HG03108 (cell line): ENCODE results near the gene TNP2.

ENCODE experiments used
- ATAC-seq: cut with Tn5 transposase; IDR thresholded peaks from one replicate; pipeline ENCODE4 v1.9.1; 2021; ENCODE audit warnings: moderate library complexity; ENCODE audit not compliant: unreplicated experiment

The TNP2 gene

GRCh38 chr16:11278681-11279628, 9.8 kb upstream of the TNP2 start:
- ATAC-seq = no peak

- no peak for ATAC-seq
These were observed 8.6 kb upstream of the TNP2 start for GRCh38 chr16:11277607-11278337.

- ATAC-seq = no peak
These were observed 7.9 kb upstream of the TNP2 start for GRCh38 chr16:11276896-11277593.

- no peak for ATAC-seq
These were observed 7.2 kb upstream of the TNP2 start, which contains the start of gene PRM2 for GRCh38 chr16:11276143-11276895. PRM2 (minus strand) TSS chr16:11276480; CDS start chr16:11276370, 110 bp downstream.

- no peak for ATAC-seq
These were observed 5.8 kb upstream of the TNP2 start for GRCh38 chr16:11274964-11275363.

- ATAC-seq = no peak
These were observed 4.7 kb upstream of the TNP2 start for GRCh38 chr16:11273721-11274324.

- ATAC-seq = no peak
These were observed 4.0 kb upstream of the TNP2 start, which contains the start of gene PRM3 for GRCh38 chr16:11272921-11273720. PRM3 (minus strand) TSS chr16:11273629; CDS start chr16:11273595, 34 bp downstream.

GRCh38 chr16:11272484-11272883, 3.4 kb upstream of the TNP2 start:
- ATAC-seq = no peak

- ATAC-seq = no peak
These were observed 2.5 kb upstream of the TNP2 start for GRCh38 chr16:11271610-11272009.

- ATAC-seq = no peak
These were observed 1.6 kb upstream of the TNP2 start for GRCh38 chr16:11270602-11271162.

- ATAC-seq = no peak
These were observed 4.0 kb downstream of the TNP2 start for GRCh38 chr16:11265124-11265523.

GRCh38 chr16:11264155-11264832, 4.8 kb downstream of the TNP2 start:
- ATAC-seq = no peak

- no peak for ATAC-seq
These were observed 5.4 kb downstream of the TNP2 start for GRCh38 chr16:11263737-11264136.

- ATAC-seq = no peak
These were observed 6.2 kb downstream of the TNP2 start for GRCh38 chr16:11262915-11263314.

- no peak for ATAC-seq
These were observed 8.5 kb downstream of the TNP2 start for GRCh38 chr16:11260596-11260966.

- no peak for ATAC-seq
These were observed 9.2 kb downstream of the TNP2 start for GRCh38 chr16:11259655-11260595.
